HepG2 (cell line): ENCODE measurements around the gene L2HGDH. TPM values are rescaled to one million over a fixed set of nuclear protein-coding genes. Genes with fewer than 3 reads are reported as not detected.

ENCODE experiments used
- ASH2L ChIP-seq: fragments of 300-600, 200-600 bp; sonication (generic); IDR thresholded peaks from 2 replicates; pipeline ENCODE4 v1.7.0; 2017; ENCODE audit warnings: low read depth, mild to moderate bottlenecking, moderate library complexity, mixed read lengths, low read length; ENCODE audit not compliant: insufficient read length
- CENPT ChIP-seq: sonication (generic); formaldehyde crosslinking; IDR thresholded peaks from 2 replicates; pipeline ENCODE4 v1.8.0; 2022; ENCODE audit warnings: low read depth, mild to moderate bottlenecking, moderate library complexity, missing genetic modification reagents
- KAT2B ChIP-seq: fragments of 150-350 bp; IDR thresholded peaks from 2 replicates; pipeline ENCODE4 v1.6.1; 2014; ENCODE audit warnings: low read depth, low read length, borderline replicate concordance
- KLF12 ChIP-seq: sonication (generic); formaldehyde crosslinking; IDR thresholded peaks from 2 replicates; pipeline ENCODE4 v1.4.0; 2020; ENCODE audit warnings: missing genetic modification reagents, borderline replicate concordance
- MAF1 ChIP-seq: sonication (generic); formaldehyde crosslinking; IDR thresholded peaks from 2 replicates; pipeline ENCODE4 v1.5.0; 2020; ENCODE audit warnings: missing genetic modification reagents, borderline replicate concordance
- MAFF ChIP-seq: IDR thresholded peaks from 2 replicates; pipeline ENCODE4 v1.6.1; 2011; ENCODE audit warnings: low read depth, low read length, improper control_type of control experiment
- RNF219 ChIP-seq: sonication (generic); formaldehyde crosslinking; IDR thresholded peaks from 2 replicates; pipeline ENCODE4 v1.5.0; 2020; ENCODE audit warnings: mild to moderate bottlenecking, missing genetic modification reagents
- SRF ChIP-seq: IDR thresholded peaks from 2 replicates; pipeline ENCODE4 v1.6.1; 2011; ENCODE audit warnings: mild to moderate bottlenecking, low read depth, low read length, moderate library complexity
- TBX2 ChIP-seq: sonication (generic); formaldehyde crosslinking; IDR thresholded peaks from 2 replicates; pipeline ENCODE4 v1.5.0; 2020; ENCODE audit warnings: missing genetic modification reagents, mild to moderate bottlenecking, borderline replicate concordance
- ZFY ChIP-seq: sonication (generic); formaldehyde crosslinking; IDR thresholded peaks from 2 replicates; pipeline ENCODE4 v1.4.0; 2020; ENCODE audit warnings: missing genetic modification reagents
- ZNF180 ChIP-seq: sonication (generic); formaldehyde crosslinking; IDR thresholded peaks from 2 replicates; pipeline ENCODE4 v1.4.0; 2020; ENCODE audit warnings: low read depth, missing genetic modification reagents, borderline replicate concordance
- ZNF24 ChIP-seq: fragments of 450-650 bp; IDR thresholded peaks from 2 replicates; pipeline ENCODE4 v1.6.1; 2017; ENCODE audit warnings: antibody characterized with exemption, mild to moderate bottlenecking
- ZNF331 ChIP-seq: sonication (generic); formaldehyde crosslinking; IDR thresholded peaks from 2 replicates; pipeline ENCODE4 v1.4.0; 2020; ENCODE audit warnings: missing genetic modification reagents
- ZNF451 ChIP-seq: sonication (generic); formaldehyde crosslinking; IDR thresholded peaks from 2 replicates; pipeline ENCODE4 v1.5.0; 2020; ENCODE audit warnings: mild to moderate bottlenecking, missing genetic modification reagents
- ZNF619 ChIP-seq: sonication (generic); formaldehyde crosslinking; IDR thresholded peaks from 2 replicates; pipeline ENCODE4 v1.4.0; 2020; ENCODE audit warnings: mild to moderate bottlenecking, missing genetic modification reagents
- ZNF703 ChIP-seq: sonication (generic); formaldehyde crosslinking; IDR thresholded peaks from 2 replicates; pipeline ENCODE4 v1.5.1; 2020; ENCODE audit warnings: missing genetic modification reagents, mild to moderate bottlenecking, moderate library complexity, borderline replicate concordance
- ZNF768 ChIP-seq: sonication (generic); formaldehyde crosslinking; IDR thresholded peaks from 2 replicates; pipeline ENCODE4 v1.4.0; 2020; ENCODE audit warnings: missing genetic modification reagents
- ZNF878 ChIP-seq: sonication (generic); formaldehyde crosslinking; IDR thresholded peaks from 2 replicates; pipeline ENCODE4 v1.8.1; 2023; ENCODE audit warnings: mild to moderate bottlenecking, missing genetic modification reagents, moderate library complexity
- polyA plus RNA-seq, 8 experiments: library from polyadenylated mRNA; depleted of rRNA in 3 of 8; stranded (reverse) in 7 of 8; unstranded in 1 of 8; fragments of >200 nt; fragmentation: Illumina TruSeq in 4 of 8; extraction: Trizol in 4 of 8; gene quantifications; 2 replicates each; pipeline versions ENCODE4 v1.2.1 to v1.2.3, GENCODE V29; 2011 to 2016; ENCODE audit warnings: low read depth in 4 of 8, missing spikeins in 1 of 8, mixed read lengths in 1 of 8; ENCODE audit not compliant: insufficient read depth in 1 of 8
- total RNA-seq, 5 experiments: library from RNA; depleted of rRNA; stranded (reverse); fragments of >200 nt; fragmentation: Illumina TruSeq; extraction: Trizol; gene quantifications; 2 replicates each; pipeline ENCODE4 v1.2.3, GENCODE V29; 2016; ENCODE audit warnings: low read depth in 1 of 5
- TF ChIP-seq, protein P1 (sequence below): sonication (generic); formaldehyde crosslinking; IDR thresholded peaks from 2 replicates; pipeline ENCODE4 v1.5.1; 2020; ENCODE audit warnings: mild to moderate bottlenecking, moderate library complexity, missing genetic modification reagents
- TF ChIP-seq, protein P2 (sequence below): sonication (generic); formaldehyde crosslinking; IDR thresholded peaks from 2 replicates; pipeline ENCODE4 v1.4.0; 2020; ENCODE audit warnings: missing genetic modification reagents, mild to moderate bottlenecking, borderline replicate concordance
- TF ChIP-seq, protein P3 (sequence below): sonication (generic); formaldehyde crosslinking; conservative IDR thresholded peaks from 2 replicates; pipeline ENCODE4 v1.8.1; 2023; ENCODE audit warnings: missing genetic modification reagents

The L2HGDH gene
- total and polyA plus RNA-seq, 2 of the 13 experiments (the other 11 are each of a cell fraction or from before 2014, with no cell fraction given), result 3.3 to 5.0 TPM

DNA sequence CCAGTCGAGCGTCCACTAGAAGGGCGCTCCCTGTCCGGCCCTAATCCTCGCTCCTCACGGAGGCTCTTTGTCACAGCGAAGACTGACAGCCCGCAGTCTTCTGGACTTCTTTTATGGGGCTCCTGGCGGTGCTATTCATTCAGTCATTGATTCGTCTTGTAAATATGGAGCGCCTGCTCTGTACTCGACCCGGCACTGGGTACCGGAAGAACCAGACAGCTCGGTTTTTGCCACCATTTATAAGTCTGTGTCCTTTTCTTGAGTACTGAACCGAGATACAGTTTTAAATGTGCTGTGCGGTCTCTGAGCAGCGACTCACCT is 665 bp upstream of the L2HGDH start (continued):
- TF ChIP-seq, protein P1, sequence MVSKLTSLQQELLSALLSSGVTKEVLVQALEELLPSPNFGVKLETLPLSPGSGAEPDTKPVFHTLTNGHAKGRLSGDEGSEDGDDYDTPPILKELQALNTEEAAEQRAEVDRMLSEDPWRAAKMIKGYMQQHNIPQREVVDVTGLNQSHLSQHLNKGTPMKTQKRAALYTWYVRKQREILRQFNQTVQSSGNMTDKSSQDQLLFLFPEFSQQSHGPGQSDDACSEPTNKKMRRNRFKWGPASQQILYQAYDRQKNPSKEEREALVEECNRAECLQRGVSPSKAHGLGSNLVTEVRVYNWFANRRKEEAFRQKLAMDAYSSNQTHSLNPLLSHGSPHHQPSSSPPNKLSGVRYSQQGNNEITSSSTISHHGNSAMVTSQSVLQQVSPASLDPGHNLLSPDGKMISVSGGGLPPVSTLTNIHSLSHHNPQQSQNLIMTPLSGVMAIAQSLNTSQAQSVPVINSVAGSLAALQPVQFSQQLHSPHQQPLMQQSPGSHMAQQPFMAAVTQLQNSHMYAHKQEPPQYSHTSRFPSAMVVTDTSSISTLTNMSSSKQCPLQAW (CRISPR knock-in tag), result no peak; the same call in 1 of the 2 replicates
- TF ChIP-seq ASH2L (peak; percentile 3), ZNF331 (CRISPR knock-in tag) (0 out of 2 replicates have a peak, but pooled peaks have one; percentile 6), CENPT (no peak), ZNF619 (CRISPR knock-in tag) (no peak), ZNF180 (CRISPR knock-in tag) (no peak), SRF (no peak), KLF12 (CRISPR knock-in tag) (no peak), ZNF451 (no peak), ZNF703 (no peak), TBX2 (CRISPR knock-in tag) (no peak), KAT2B (no peak), ZNF768 (0 out of 2 replicates have a peak, but pooled peaks have one; percentile 36), ZNF24 (no peak), MAF1 (CRISPR knock-in tag) (no peak), ZNF878 (CRISPR knock-in tag) (0 out of 2 replicates have a peak, but pooled peaks have one; percentile 13), RNF219 (CRISPR knock-in tag) (0 out of 2 replicates have a peak, but pooled peaks have one; percentile 12), ZFY (CRISPR knock-in tag) (no peak), MAFF (no peak)
- TF ChIP-seq, protein P2, sequence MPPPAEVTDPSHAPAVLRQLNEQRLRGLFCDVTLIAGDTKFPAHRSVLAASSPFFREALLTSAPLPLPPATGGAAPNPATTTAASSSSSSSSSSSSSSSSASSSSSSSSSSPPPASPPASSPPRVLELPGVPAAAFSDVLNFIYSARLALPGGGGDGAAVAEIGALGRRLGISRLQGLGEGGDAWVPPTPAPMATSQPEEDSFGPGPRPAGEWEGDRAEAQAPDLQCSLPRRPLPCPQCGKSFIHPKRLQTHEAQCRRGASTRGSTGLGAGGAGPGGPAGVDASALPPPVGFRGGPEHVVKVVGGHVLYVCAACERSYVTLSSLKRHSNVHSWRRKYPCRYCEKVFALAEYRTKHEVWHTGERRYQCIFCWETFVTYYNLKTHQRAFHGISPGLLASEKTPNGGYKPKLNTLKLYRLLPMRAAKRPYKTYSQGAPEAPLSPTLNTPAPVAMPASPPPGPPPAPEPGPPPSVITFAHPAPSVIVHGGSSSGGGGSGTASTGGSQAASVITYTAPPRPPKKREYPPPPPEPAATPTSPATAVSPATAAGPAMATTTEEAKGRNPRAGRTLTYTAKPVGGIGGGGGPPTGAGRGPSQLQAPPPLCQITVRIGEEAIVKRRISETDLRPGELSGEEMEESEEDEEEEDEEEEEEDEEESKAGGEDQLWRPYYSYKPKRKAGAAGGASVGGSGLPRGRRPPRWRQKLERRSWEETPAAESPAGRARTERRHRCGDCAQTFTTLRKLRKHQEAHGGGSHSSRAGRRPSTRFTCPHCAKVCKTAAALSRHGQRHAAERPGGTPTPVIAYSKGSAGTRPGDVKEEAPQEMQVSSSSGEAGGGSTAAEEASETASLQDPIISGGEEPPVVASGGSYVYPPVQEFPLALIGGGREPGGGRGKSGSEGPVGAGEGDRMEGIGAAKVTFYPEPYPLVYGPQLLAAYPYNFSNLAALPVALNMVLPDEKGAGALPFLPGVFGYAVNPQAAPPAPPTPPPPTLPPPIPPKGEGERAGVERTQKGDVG (CRISPR knock-in tag), result no peak
- TF ChIP-seq, protein P3, sequence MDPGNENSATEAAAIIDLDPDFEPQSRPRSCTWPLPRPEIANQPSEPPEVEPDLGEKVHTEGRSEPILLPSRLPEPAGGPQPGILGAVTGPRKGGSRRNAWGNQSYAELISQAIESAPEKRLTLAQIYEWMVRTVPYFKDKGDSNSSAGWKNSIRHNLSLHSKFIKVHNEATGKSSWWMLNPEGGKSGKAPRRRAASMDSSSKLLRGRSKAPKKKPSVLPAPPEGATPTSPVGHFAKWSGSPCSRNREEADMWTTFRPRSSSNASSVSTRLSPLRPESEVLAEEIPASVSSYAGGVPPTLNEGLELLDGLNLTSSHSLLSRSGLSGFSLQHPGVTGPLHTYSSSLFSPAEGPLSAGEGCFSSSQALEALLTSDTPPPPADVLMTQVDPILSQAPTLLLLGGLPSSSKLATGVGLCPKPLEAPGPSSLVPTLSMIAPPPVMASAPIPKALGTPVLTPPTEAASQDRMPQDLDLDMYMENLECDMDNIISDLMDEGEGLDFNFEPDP (CRISPR knock-in tag), result no peak
